Right atrium auricular region (tissue), 2 donors: ENCODE results near the gene CHRM1. TPM values are rescaled to one million over a fixed set of nuclear protein-coding genes. Genes with fewer than 3 reads are reported as not detected.
"Not testable (repeated sequence)": the region's sequence is repeated elsewhere in the genome, so short reads cannot be mapped to it uniquely, and the experiment has no call there.

Source experiments
- DNase-seq: peaks from one replicate; pipeline ENCODE4 v3.0.0-alpha.2; 2019; ENCODE audit warnings: low spot score
- H3K27ac ChIP-seq, 2 donors: fragments of 200-600 bp; sonication (generic); 1 replicate in 1 of 2; 2 replicates in 1 of 2; pipeline ENCODE4 v1.5.1; 2016 to 2019
- H3K27me3 ChIP-seq, 2 donors: fragments of 200-600 bp; sonication (generic); one replicate each; pipeline versions ENCODE4 v1.5.1 to v1.6.0; 2017 to 2019
- H3K36me3 ChIP-seq: fragments of 200-600 bp; sonication (generic); one replicate; pipeline ENCODE4 v1.5.1; 2016
- H3K4me1 ChIP-seq, 2 donors: fragments of 200-600 bp; sonication (generic); one replicate each; pipeline versions ENCODE4 v1.5.1 to v1.6.0; 2017 to 2019
- H3K4me3 ChIP-seq, 2 donors: fragments of 200-600 bp; sonication (generic); 1 replicate in 1 of 2; 2 replicates in 1 of 2; pipeline ENCODE4 v1.5.1; 2017 to 2019; ENCODE audit warnings: mild to moderate bottlenecking in 1 of 2, moderate library complexity in 1 of 2
- H3K9me3 ChIP-seq, 2 donors: fragments of 200-600 bp; sonication (generic); one replicate each; pipeline ENCODE4 v1.5.1; 2019
- CTCF ChIP-seq, 2 donors: fragments of 200-600 bp; sonication (generic); IDR thresholded peaks; one replicate each; pipeline ENCODE4 v1.5.1; 2019; ENCODE audit warnings: antibody characterized with exemption in 2 of 2
- total RNA-seq, 2 donors: library from RNA; depleted of rRNA; stranded (reverse); fragments of >200 nt; gene quantifications; one replicate each; pipeline ENCODE4 v1.1.0, GENCODE V29; 2016

The CHRM1 gene
- total RNA-seq, 2 donors from 2014 or later: not detected

DNA sequence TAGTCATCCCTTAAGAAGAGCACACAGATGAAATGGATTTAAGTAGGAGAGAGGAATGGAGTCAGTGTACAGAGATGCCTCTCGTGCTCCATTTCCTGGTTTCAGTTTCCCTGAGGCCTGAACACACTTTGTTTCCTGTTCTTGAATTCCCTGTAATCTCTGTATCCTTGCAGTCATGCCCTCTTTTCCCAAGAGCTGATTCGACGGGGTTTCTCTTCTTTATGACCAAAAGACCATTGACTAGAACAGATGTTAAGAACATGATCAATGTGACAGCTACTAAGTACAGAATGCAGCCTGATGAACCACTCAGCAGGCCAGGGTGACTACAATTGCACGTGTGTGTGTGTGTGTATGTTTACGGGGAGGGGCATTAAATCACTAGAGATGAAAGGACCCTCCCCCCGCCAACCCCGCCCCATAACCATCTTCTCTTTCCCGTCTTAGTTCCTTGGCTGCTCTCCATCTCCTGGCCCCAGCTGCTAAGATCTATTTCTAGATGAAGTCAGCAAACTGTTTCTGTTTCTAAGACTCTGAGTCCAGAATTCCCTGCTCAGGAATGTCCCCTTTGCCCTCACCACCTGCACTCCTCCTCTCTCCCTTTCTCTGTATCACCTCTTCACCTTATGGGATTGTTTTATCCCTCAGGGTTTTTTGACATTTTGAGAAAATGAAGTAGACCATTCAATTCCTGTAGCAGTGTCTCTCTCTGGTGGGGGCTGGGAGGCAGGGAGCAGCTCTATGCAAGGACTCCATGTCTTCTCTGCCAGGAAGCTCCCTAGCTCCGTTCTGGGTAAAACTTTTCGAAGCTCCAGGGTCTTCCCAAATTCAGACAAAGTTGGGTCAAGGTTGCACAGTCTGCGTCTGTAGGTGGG, 37.6 kb upstream of the CHRM1 start:
- H3K4me1 ChIP-seq: peaks cover 0 to 12% of the 10 kb centered on the region in 2 donors
- TF ChIP-seq CTCF (IDR thresholded peaks at IDR 0.05): no peak
- no peak overlapping the region for H3K4me3 ChIP-seq
- H3K27ac ChIP-seq: no peak overlapping the region
- no peaks in the 10 kb centered on the region for H3K36me3 ChIP-seq
- H3K27me3 ChIP-seq: no peaks in the 10 kb centered on the region
- DNase-seq: no peak
- no peaks in the 10 kb centered on the region for H3K9me3 ChIP-seq

GRCh38 chr11:62957147-62957546, 36.0 kb upstream of the CHRM1 start:
- no peaks in the 10 kb centered on the region for H3K36me3 ChIP-seq
- H3K27me3 ChIP-seq: no peaks in the 10 kb centered on the region
- DNase-seq: no peak
- no peak overlapping the region for H3K27ac ChIP-seq
- H3K4me3 ChIP-seq: no peak overlapping the region
- peaks cover 0 to 12% of the 10 kb centered on the region in 2 donors for H3K4me1 ChIP-seq
- no peak for TF ChIP-seq CTCF (IDR thresholded peaks at IDR 0.05)
- no peaks in the 10 kb centered on the region for H3K9me3 ChIP-seq

DNA sequence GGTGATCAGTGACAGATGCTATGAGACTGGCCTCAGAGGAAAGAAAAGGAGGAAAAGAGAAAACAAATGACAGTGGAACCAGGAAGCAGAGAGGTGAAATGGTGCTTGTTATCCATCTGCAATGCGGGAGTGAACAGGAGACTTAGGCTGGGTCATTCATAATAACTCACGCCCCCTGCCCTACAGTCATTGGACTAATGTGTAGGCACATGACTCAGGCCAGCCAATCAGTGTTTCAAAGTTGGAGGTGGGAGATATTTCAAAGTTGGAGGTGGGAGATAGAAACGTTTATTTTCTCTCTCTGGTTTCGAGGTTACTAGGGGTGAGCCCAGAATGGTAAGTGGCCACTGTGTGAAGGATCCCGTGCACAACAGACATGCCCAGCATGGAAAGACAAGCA, 33.3 kb upstream of the CHRM1 start:
- Histone ChIP-seq H3K36me3 (no peaks in the 10 kb centered on the region), H3K4me1 (peaks cover 0 to 11% of the 10 kb centered on the region in 2 donors), H3K27ac (no peak overlapping the region), H3K27me3 (no peaks in the 10 kb centered on the region), H3K4me3 (no peak overlapping the region), H3K9me3 (no peaks in the 10 kb centered on the region)
- DNase-seq: no peak
- TF ChIP-seq CTCF (IDR thresholded peaks at IDR 0.05): no peak

- Histone ChIP-seq H3K9me3 (no peaks in the 10 kb centered on the region), H3K4me1 (peaks cover 0 to 4% of the 10 kb centered on the region in 2 donors), H3K36me3 (no peaks in the 10 kb centered on the region), H3K27ac (no peak overlapping the region), H3K4me3 (no peak overlapping the region), H3K27me3 (no peaks in the 10 kb centered on the region)
- DNase-seq: no peak
- no peak for TF ChIP-seq CTCF (IDR thresholded peaks at IDR 0.05)
These were observed 32.6 kb upstream of the CHRM1 start for GRCh38 chr11:62953811-62954210.

GRCh38 chr11:62948765-62949320, 27.7 kb upstream of the CHRM1 start:
- no peak overlapping the region for H3K4me3 ChIP-seq
- no peaks in the 10 kb centered on the region for H3K27me3 ChIP-seq
- no peaks in the 10 kb centered on the region for H3K9me3 ChIP-seq
- DNase-seq: no peak
- no peak for TF ChIP-seq CTCF (IDR thresholded peaks at IDR 0.05)
- no peak overlapping the region for H3K27ac ChIP-seq
- H3K4me1 ChIP-seq: no peaks in the 10 kb centered on the region
- no peaks in the 10 kb centered on the region for H3K36me3 ChIP-seq

DNA sequence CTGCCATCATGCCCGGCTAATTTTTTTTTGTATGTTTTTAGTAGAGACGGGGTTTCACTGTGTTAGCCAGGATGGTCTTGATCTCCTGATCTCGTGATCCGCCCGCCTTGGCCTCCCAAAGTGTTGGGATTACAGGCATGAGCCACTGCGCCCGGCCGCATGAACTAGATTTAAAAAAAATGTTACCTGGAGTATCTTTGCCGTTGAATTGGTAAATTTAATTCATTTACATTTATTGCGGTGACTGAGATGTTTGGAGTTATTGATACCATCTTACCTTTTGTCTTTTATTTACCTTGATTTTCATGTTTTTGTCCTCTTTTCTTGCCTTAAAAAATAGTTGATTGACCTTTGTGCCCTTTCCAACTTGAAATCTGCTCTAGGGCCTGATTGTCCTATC, 24.4 kb upstream of the CHRM1 start:
- DNase-seq, H3K27ac ChIP-seq, H3K4me3 ChIP-seq, H3K27me3 ChIP-seq, H3K9me3 ChIP-seq, H3K4me1 ChIP-seq, H3K36me3 ChIP-seq: not testable (repeated sequence)

DNA sequence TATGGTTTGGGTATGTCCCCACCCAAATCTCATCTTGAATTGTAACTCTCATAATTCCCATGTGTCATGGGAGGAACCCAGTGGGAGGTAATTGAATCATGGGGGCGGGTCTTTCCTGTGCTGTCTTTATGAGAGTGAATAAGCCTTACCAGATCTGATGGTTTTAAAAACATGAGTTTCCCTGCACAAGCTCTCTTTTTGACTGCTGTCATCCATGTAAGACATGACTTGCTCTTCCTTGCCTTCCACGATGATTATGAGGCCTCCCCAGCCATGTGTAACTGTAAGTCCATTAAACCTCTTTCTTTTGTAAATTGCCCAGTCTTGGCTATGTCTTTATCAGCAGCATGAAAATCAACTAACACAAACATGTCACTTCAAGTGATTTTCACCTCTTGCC, 16.4 kb upstream of the CHRM1 start:
- DNase-seq, H3K4me1 ChIP-seq, H3K27ac ChIP-seq, H3K9me3 ChIP-seq, H3K27me3 ChIP-seq, H3K36me3 ChIP-seq, H3K4me3 ChIP-seq: not testable (repeated sequence)
